K562 (cell line): ENCODE results near the gene IRGQ. TPM values are rescaled to one million over a fixed set of nuclear protein-coding genes. Genes with fewer than 3 reads are reported as not detected.

Experiments
- CBX3 ChIP-seq, 2 experiments: IDR thresholded peaks; 1 replicate in 1 of 2; 2 replicates in 1 of 2; pipeline ENCODE4 v1.6.1; 2012; ENCODE audit warnings: inconsistent platforms in 2 of 2, low read length in 2 of 2, borderline replicate concordance in 1 of 2, control low read depth in 1 of 2
- CBX5 ChIP-seq: IDR thresholded peaks from 2 replicates; pipeline ENCODE4 v1.6.1; 2014; ENCODE audit warnings: low read depth, borderline replicate concordance
- GABPB1 ChIP-seq: sonication (generic); formaldehyde crosslinking; IDR thresholded peaks from 2 replicates; pipeline ENCODE4 v1.8.0; 2022; ENCODE audit warnings: mild to moderate bottlenecking, missing genetic modification reagents
- KDM2B ChIP-seq: fragments of 250-450 bp; sonication (Bioruptor Pico); IDR thresholded peaks from 2 replicates; pipeline ENCODE4 v1.8.0; 2021; ENCODE audit warnings: mild to moderate bottlenecking, moderate library complexity
- LARP7 ChIP-seq: fragments of 450-650 bp; IDR thresholded peaks from 2 replicates; pipeline ENCODE4 v1.6.1; 2016
- MECOM ChIP-seq: fragments of 250-450 bp; sonication (Bioruptor Pico); IDR thresholded peaks from 2 replicates; pipeline ENCODE4 v1.8.0; 2022; ENCODE audit warnings: inconsistent platforms
- RFX7 ChIP-seq: fragments of 250-450 bp; sonication (Bioruptor Pico); IDR thresholded peaks from 2 replicates; pipeline ENCODE4 v1.5.1; 2021; ENCODE audit warnings: mild to moderate bottlenecking
- RUNX1 ChIP-seq: sonication (generic); IDR thresholded peaks from 2 replicates; pipeline ENCODE4 v1.6.1; 2016; ENCODE audit warnings: antibody characterized with exemption, low read depth
- SNAPC5 ChIP-seq: fragments of 250-450 bp; sonication (Bioruptor Pico); IDR thresholded peaks from 2 replicates; pipeline ENCODE4 v1.8.0; 2021; ENCODE audit warnings: moderate library complexity, mild to moderate bottlenecking, inconsistent platforms
- STAT5A ChIP-seq: IDR thresholded peaks from 2 replicates; pipeline ENCODE4 v1.6.1; 2012; ENCODE audit warnings: low read length, inconsistent platforms, borderline replicate concordance
- TEAD1 ChIP-seq, 2 experiments: fragments of 450-650 bp in 1 of 2; sonication (generic) in 1 of 2; formaldehyde crosslinking; IDR thresholded peaks; 2 replicates each; pipeline versions ENCODE4 v1.4.0 to v1.8.0; 2020 to 2022; ENCODE audit warnings: mild to moderate bottlenecking in 2 of 2, missing genetic modification reagents in 1 of 2
- ZBTB8A ChIP-seq: fragments of 450-650 bp; IDR thresholded peaks from 2 replicates; pipeline ENCODE4 v1.6.1; 2018; ENCODE audit warnings: mild to moderate bottlenecking, moderate library complexity; ENCODE audit not compliant: partially characterized antibody
- ZC3H11A ChIP-seq: IDR thresholded peaks from 2 replicates; pipeline ENCODE4 v1.6.1; 2012; ENCODE audit warnings: low read depth, low read length, improper control_type of control experiment
- ZNF592 ChIP-seq: fragments of 450-650 bp; IDR thresholded peaks from 2 replicates; pipeline ENCODE4 v1.6.1; 2017; ENCODE audit warnings: antibody characterized with exemption, mild to moderate bottlenecking
- ZNF699 ChIP-seq: fragments of 250-450 bp; sonication (Bioruptor Pico); IDR thresholded peaks from 2 replicates; pipeline ENCODE4 v1.8.0; 2021; ENCODE audit warnings: mild to moderate bottlenecking, moderate library complexity; ENCODE audit not compliant: insufficient replicate concordance
- polyA plus RNA-seq, 8 experiments: library from polyadenylated mRNA; depleted of rRNA in 4 of 8; stranded (reverse) in 5 of 8; unstranded in 3 of 8; fragments of >200 nt; fragmentation: Nextera tagmentation in 2 of 8; fragmentation: Illumina TruSeq in 1 of 8; extraction: Ambion mirVana in 2 of 8; extraction: Trizol in 1 of 8; gene quantifications; 2 replicates each; pipeline versions ENCODE4 v1.2.1 to v1.2.3, GENCODE V29; 2011 to 2014; ENCODE audit warnings: inconsistent platforms in 1 of 8, missing spikeins in 1 of 8
- total RNA-seq, 7 experiments: library from RNA; depleted of rRNA in 6 of 7; stranded (reverse); fragments of >200 nt in 6 of 7; fragmentation: Illumina TruSeq in 2 of 7; extraction: Trizol in 2 of 7; gene quantifications; 2 replicates each; pipeline versions ENCODE4 v1.2.1 to v1.2.3, GENCODE V29; 2011 to 2021; ENCODE audit warnings: low replicate concordance in 1 of 7
- TF ChIP-seq, protein P1 (sequence below): fragments of 250-450 bp; sonication (Bioruptor Pico); IDR thresholded peaks from 2 replicates; pipeline ENCODE4 v1.5.0; 2021; ENCODE audit warnings: mild to moderate bottlenecking, borderline replicate concordance
- TF ChIP-seq, protein P2 (sequence below): sonication (generic); formaldehyde crosslinking; IDR thresholded peaks from 2 replicates; pipeline ENCODE4 v1.8.0; 2022; ENCODE audit warnings: missing genetic modification reagents, mild to moderate bottlenecking, borderline replicate concordance
- TF ChIP-seq, protein P3 (sequence below): fragments of 250-450 bp; sonication (Bioruptor Pico); IDR thresholded peaks from 2 replicates; pipeline ENCODE4 v1.8.0; 2021; ENCODE audit warnings: moderate library complexity, mild to moderate bottlenecking, inconsistent platforms

Gene IRGQ
- total and polyA plus RNA-seq, 9 of the 15 experiments (the other 6 are each of a cell fraction or from before 2014, with no cell fraction given): 3.5 to 19.2 (median 7.9) TPM

- TF ChIP-seq ZC3H11A (no peak), CBX3 (IDR thresholded peaks at IDR 0.05; ENCODE audit: borderline replicate concordance in 1 of 2, low read length in 2 of 2) (no peak), ZNF699 (CRISPR knock-in tag) (no peak), ZNF592 (no peak), CBX5 (no peak), ZBTB8A (no peak), RUNX1 (no peak), TEAD1 (CRISPR knock-in tag; IDR thresholded peaks at IDR 0.05) (peak in 1 of 2 experiments; percentile 49; a peak in 1 of 4 replicates), RFX7 (CRISPR knock-in tag) (no peak), KDM2B (CRISPR knock-in tag) (0 out of 2 replicates have a peak, but pooled peaks have one; percentile 38), LARP7 (peak; percentile 56; the same call in 1 of the 2 replicates), SNAPC5 (CRISPR knock-in tag) (no peak), GABPB1 (CRISPR knock-in tag) (peak; percentile 52; the same call in 1 of the 2 replicates), MECOM (no peak), STAT5A (no peak)
- TF ChIP-seq, protein P1, sequence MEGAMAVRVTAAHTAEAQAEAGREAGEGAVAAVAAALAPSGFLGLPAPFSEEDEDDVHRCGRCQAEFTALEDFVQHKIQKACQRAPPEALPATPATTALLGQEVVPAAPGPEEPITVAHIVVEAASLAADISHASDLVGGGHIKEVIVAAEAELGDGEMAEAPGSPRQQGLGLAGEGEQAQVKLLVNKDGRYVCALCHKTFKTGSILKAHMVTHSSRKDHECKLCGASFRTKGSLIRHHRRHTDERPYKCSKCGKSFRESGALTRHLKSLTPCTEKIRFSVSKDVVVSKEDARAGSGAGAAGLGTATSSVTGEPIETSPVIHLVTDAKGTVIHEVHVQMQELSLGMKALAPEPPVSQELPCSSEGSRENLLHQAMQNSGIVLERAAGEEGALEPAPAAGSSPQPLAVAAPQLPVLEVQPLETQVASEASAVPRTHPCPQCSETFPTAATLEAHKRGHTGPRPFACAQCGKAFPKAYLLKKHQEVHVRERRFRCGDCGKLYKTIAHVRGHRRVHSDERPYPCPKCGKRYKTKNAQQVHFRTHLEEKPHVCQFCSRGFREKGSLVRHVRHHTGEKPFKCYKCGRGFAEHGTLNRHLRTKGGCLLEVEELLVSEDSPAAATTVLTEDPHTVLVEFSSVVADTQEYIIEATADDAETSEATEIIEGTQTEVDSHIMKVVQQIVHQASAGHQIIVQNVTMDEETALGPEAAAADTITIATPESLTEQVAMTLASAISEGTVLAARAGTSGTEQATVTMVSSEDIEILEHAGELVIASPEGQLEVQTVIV (CRISPR knock-in tag): no peak
- TF ChIP-seq, protein P2, sequence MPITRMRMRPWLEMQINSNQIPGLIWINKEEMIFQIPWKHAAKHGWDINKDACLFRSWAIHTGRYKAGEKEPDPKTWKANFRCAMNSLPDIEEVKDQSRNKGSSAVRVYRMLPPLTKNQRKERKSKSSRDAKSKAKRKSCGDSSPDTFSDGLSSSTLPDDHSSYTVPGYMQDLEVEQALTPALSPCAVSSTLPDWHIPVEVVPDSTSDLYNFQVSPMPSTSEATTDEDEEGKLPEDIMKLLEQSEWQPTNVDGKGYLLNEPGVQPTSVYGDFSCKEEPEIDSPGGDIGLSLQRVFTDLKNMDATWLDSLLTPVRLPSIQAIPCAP (CRISPR knock-in tag): no peak
- TF ChIP-seq, protein P3, sequence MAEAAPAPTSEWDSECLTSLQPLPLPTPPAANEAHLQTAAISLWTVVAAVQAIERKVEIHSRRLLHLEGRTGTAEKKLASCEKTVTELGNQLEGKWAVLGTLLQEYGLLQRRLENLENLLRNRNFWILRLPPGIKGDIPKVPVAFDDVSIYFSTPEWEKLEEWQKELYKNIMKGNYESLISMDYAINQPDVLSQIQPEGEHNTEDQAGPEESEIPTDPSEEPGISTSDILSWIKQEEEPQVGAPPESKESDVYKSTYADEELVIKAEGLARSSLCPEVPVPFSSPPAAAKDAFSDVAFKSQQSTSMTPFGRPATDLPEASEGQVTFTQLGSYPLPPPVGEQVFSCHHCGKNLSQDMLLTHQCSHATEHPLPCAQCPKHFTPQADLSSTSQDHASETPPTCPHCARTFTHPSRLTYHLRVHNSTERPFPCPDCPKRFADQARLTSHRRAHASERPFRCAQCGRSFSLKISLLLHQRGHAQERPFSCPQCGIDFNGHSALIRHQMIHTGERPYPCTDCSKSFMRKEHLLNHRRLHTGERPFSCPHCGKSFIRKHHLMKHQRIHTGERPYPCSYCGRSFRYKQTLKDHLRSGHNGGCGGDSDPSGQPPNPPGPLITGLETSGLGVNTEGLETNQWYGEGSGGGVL (CRISPR knock-in tag): no peak
These were observed 43.8 kb upstream of the IRGQ start, which contains the start of gene CADM4 (continued) for GRCh38 chr19:43639519-43640423.
